Suppressor macrophage (primary cell): ENCODE measurements around the gene ACO2.
"Not testable (repeated sequence)": the region's sequence is repeated elsewhere in the genome, so short reads cannot be mapped to it uniquely, and the experiment has no call there.

Source experiments
- DNase-seq, 4 experiments: peaks; one replicate each; pipeline ENCODE4 v3.0.0-alpha.2; 2020 to 2022

ACO2 gene

DNA sequence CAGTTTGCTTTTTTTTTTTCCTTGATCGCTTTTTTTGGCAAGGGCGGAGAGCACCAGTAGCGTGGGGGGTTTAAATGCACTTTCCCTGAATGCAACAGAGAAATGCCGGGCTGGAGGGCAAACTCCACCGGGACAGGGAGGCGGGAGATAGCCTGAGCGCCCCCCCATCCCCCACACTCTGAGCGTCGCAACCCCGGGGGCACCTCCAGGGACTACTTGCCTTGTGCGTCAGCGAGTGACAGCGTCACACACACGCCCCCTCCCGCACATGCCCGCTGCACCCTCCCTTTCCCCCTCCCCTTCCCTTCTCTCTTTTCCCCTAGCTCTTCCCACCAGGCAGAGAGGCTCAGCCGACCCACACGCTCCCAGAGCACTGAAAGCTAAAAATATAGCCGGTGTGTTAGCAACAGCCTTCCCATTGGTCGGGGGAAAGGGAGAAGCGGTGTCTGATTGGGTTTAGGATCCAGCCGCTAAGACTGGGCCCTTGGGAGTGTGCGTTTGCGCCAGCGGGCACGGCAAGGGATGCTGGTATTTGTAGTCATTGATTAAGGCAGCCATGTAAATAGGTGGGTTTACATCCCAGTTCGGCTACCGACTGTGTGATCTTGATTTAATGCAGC lies 20.6 kb upstream of the ACO2 start:
- peak; percentile 96 to 99 (median 98) for DNase-seq

DNA sequence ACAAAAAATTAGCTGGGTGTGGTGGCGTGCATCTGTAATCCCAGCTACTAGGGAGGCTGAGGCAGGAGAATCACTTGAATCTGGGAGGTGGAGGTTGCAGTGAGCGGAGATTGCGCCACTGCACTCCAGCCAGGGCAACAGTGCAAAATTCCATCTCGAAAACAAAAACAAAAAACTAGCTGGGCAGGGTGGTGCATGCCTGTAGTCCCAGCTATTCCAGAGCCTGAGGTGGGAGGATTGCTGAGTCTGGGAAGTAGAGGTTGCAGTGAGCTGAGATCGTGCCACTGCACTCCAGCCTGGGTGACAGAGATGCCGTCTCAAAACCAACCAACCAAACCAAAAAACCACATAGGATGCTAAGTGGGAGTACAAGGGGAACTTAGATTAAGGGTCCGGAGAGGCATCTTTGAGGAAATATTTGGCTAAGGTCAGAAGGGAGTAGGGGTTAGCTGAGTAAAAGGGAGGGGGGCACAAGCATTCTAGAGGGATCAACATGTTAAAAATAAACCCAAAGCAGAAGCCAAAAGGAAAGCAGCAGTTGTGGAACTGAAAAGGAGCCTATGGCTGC lies 10.7 kb upstream of the ACO2 start:
- no peak for DNase-seq

- DNase-seq = no peak
These were observed 9.5 kb upstream of the ACO2 start for GRCh38 chr22:41459431-41459830.

GRCh38 chr22:41460071-41460470 lies 8.8 kb upstream of the ACO2 start:
- DNase-seq = not testable (repeated sequence)

DNA sequence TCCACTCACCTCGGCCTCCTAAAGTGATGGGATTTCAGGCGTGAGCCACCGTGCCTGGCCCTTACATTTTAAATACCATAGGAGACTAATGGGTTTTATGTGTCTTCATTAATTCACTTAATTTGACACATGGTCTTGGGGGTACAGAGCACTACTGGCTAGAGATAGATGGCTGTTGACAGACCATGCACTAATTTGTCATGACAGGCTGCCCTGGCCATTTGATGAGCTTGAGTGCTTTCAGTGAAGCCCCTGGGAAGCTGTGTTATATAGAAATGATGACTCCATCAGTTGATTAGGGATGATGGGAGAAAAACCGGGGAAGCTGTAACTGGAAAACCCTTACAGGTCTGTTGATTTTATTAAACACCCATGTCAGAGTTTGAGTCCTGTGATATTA lies 7.0 kb upstream of the ACO2 start:
- no peak for DNase-seq

DNA sequence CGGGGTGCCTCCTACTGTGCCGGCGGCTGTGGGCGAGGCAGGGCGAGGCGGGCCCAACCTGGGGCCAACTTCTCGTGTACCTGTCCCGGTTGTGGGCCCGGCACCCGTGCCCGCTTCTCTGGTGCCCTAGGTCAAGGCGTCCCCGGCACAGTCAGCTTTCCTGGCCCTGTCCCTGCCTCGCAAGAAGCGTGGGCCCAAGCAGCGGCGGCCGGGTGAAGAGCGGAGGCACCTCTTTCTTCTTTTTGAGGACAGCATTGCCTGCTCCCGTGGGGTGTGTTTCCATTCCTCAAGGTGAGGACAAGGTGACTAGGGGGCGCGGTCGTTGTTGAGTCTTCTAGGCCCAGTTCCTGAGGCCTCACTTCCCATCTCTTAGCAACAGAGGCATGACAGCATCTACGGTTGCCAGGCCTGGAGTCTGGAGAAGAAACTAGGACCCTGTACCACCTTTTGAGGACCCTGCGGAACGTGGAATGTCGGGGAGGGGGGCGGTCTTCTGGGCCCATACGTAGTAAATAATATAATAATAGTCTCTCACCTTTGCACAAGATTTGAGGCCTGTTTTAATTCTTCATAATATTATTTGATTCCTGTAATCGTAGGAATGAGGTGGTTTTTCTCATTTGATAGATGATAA lies 418 bp downstream of the ACO2 start:
- peak; percentile 53 to 73 (median 60) for DNase-seq

DNA sequence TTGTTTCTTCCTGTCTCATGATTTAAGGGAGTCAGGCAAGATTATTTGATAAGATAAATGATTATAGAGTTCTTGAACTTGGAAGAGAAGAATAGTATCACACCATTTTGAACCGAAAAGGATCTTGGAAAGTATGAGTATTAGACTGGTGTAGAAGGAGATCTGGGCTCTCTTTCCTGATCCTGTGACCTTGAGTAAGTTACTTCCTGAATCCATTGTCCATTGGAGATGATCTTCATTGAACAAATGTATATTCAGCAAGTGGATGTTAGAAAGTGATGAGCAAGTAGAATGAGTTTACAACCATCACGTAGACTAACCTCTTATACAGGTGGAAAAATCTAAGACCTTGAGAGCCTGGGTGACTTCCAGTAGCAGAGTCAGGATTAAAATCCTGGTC lies 2.0 kb downstream of the ACO2 start:
- DNase-seq = peak in 3 of 4 experiments; percentile 16 to 59 (median 40)

- DNase-seq = no peak
These were observed 2.7 kb downstream of the ACO2 start for GRCh38 chr22:41471568-41471967.

GRCh38 chr22:41474872-41475451 lies 6.0 kb downstream of the ACO2 start:
- DNase-seq = no peak

DNA sequence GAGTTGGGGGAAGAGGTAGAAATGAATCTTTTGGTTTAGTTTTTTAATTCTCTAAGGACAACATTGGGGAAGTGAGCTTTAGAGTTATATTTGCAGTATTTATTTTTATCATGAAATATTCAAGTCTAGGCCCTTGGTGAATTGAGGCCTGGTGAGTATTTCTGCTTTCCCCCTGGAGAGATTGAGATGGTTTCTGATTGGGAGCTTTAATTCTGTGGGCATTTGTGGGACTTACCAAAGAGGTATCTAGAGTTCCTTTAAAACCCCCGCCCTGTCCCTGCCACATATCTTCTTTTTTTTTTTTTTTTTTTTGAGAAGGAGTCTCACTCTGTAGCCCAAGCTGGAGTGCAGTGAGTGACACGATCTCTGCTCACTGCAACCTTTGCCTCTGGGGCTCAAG lies 9.6 kb downstream of the ACO2 start:
- peak in 1 of 4 experiments; percentile 11 for DNase-seq

GRCh38 chr22:41478891-41479521 lies 10.1 kb downstream of the ACO2 start:
- peak; percentile 89 to 97 (median 92) for DNase-seq

DNA sequence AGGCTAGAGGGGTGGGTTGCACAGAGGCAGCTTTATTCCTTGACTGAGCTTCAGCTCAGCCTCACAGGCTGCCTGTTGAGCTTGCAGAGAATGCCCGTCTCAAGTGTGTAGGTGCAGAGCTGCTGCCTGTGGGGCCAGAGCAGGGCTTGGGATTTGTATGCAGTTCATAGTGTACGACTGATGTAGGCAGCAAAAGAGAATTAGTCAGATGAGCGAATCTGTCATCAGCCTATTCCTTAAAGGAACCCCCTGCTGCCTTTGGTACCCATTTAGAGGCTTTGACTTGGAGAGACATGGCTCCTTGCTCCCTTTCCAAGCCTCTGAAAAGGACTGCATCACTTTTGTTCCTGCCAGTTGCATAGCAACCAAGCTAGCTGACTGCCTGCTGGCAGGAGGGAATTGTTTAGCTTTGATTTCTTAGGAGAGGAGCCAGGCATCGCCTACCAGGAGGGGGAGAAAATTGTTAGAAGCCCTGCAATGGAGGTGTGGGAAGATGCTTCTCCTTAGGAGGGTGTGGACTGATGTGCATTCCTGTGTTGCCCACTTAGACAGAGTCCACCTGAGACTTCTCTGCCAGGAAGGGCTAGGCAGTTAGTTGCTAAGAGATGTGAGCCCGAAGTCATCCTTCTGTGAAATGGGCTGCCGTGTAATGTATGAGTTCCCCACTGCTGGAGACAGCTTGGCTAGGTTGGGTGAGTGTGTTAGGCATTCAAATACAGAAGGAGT lies 10.9 kb downstream of the ACO2 start:
- DNase-seq = peak in 2 of 4 experiments; percentile 12 to 24

DNA sequence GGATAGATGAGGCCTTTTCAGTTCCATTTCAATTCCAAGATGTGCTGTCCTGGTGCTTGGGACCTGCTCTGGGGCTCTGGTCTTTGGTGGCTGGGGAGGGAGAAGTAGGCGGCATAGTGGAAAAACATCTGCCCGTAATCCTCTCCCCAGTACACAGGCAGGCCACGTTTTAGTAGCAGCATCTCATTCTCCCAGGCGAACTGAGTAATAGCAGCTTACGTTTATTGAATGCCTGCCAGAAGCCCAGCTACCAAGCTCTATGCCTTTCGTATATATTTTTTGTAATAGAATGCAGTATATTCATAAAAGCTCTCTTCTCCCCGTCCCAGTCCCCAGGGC lies 11.4 kb downstream of the ACO2 start:
- DNase-seq = no peak

GRCh38 chr22:41481131-41481830 lies 12.4 kb downstream of the ACO2 start:
- DNase-seq = no peak

DNA sequence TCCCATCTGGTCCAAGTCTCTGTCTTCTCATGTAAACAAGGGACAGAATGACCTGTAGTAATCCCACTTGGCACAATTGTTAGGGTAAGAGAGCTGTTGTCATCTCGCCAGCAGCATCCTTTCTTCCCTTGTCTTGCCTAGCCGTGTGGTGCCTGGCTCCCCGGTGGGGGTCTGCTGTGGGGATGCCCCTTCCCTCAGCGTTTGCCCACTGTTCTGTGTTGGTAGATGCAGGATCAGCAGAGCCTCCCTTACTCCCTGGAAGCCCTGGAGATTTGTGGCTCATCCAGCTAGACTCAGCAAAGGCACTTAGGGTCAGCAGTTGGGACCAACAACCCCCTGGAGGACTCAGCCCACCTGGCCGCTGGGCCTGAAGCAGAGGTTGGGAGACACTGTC lies 13.0 kb downstream of the ACO2 start:
- DNase-seq = no peak

- DNase-seq = peak; percentile 76 to 94 (median 83)
These were observed 13.5 kb downstream of the ACO2 start for GRCh38 chr22:41482319-41482935.

DNA sequence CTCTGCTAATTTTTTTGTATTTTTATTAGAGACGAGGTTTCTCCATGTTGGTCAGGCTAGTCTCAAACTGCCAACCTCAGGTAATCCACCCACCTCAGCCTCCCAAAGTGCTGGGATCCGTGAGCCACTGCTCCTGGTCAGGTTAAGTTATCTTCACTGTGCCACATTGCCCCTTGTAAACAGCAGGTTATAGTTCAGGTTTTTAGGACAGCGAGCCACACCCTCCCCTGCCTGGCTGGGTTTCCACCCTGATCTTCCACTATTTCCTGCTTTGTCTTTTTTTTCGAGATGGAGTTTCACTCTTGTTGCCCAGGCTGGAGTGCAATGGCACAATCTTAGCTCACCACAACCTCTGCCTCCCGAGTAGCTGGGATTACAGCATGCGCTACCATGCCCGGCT lies 16.1 kb downstream of the ACO2 start:
- DNase-seq = no peak

- no peak for DNase-seq
These were observed 18.4 kb downstream of the ACO2 start for GRCh38 chr22:41487037-41487935.

- DNase-seq = no peak
These were observed 19.2 kb downstream of the ACO2 start for GRCh38 chr22:41488076-41488475.

DNA sequence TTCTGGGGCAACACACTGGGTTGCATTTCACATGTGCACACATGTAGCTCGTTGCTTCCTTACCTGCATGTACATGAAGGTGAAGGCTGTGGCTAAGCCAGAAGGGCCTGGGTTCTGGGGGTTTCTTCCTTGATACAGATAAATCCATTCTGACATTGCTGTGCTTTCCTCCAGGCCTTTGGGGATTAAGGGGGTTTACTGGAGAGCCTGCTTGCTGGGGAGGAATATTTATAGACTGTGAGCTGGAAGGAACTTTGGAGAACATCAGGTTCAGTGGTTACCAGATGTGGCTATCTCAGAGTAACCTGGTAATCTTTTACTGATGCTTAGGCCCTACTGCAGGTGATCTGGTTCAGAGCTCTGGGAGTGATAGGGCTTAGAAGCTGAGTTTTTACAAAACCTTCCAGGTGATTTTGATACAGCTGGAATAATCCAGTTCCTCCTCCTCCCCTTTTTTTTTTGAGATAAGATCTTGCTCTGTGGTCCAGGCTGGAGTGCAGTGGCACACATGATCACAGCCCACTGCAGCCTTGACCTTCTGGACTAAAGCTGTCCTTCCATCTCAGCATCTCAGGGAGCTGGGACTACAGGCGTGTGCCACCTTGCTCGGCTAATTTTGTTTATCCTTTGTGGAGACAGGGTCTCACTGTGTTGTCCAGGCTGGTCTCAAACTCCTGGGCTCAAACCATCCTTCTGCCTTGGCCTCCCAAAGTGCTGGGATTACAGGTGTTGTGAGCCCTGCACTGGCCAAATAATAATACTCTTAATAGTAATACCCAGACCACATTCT lies 19.9 kb downstream of the ACO2 start:
- DNase-seq = no peak
